Stimulated activated CD8-positive, alpha-beta memory T cell treated with anti-CD3 and anti-CD28 coated beads, Interleukin-7, amount 100 ng/mL, for 48 hours (primary cell): ENCODE results near the gene CACNB2.
"Not testable (repeated sequence)": the region's sequence is repeated elsewhere in the genome, so short reads cannot be mapped to it uniquely, and the experiment has no call there.

Source experiments
- DNase-seq, 2 donors: peaks; one replicate each; pipeline ENCODE4 v3.0.0-alpha.2; 2020; ENCODE audit warnings: low read depth in 1 of 2; ENCODE audit errors: extremely low read depth in 1 of 2

CACNB2 gene

GRCh38 chr10:18554479-18554878 is 414.3 kb downstream of the CACNB2 start:
- DNase-seq, result no peak

GRCh38 chr10:18556522-18557147 is 416.4 kb downstream of the CACNB2 start:
- no peak for DNase-seq

GRCh38 chr10:18557960-18558359 is 417.7 kb downstream of the CACNB2 start:
- DNase-seq, result no peak

- no peak for DNase-seq
Observed at GRCh38 chr10:18561861-18562551, 421.8 kb downstream of the CACNB2 start.

- DNase-seq, result no peak
Observed at GRCh38 chr10:18563003-18563726, 422.9 kb downstream of the CACNB2 start.

GRCh38 chr10:18565006-18565405 is 424.8 kb downstream of the CACNB2 start:
- DNase-seq, result no peak

- no peak for DNase-seq
Observed at GRCh38 chr10:18566177-18566576, 426.0 kb downstream of the CACNB2 start.

- DNase-seq, result no peak
Observed at GRCh38 chr10:18567343-18567856, 427.2 kb downstream of the CACNB2 start.

GRCh38 chr10:18570386-18570785 is 430.2 kb downstream of the CACNB2 start:
- not testable (repeated sequence) for DNase-seq

GRCh38 chr10:18571076-18571475 is 430.9 kb downstream of the CACNB2 start:
- DNase-seq, result no peak

- DNase-seq, result no peak
Observed at GRCh38 chr10:18571780-18572179, 431.6 kb downstream of the CACNB2 start.

- no peak for DNase-seq
Observed at GRCh38 chr10:18572959-18573561, 432.8 kb downstream of the CACNB2 start.

GRCh38 chr10:18576586-18576985 is 436.4 kb downstream of the CACNB2 start:
- DNase-seq, result no peak

- DNase-seq, result no peak
Observed at GRCh38 chr10:18577823-18578685, 437.8 kb downstream of the CACNB2 start.

- DNase-seq, result no peak
Observed at GRCh38 chr10:18582803-18583202, 442.6 kb downstream of the CACNB2 start.

GRCh38 chr10:18583575-18584270 is 443.5 kb downstream of the CACNB2 start:
- DNase-seq, result no peak

GRCh38 chr10:18586637-18587036 is 446.4 kb downstream of the CACNB2 start:
- DNase-seq, result not testable (repeated sequence)

GRCh38 chr10:18591141-18591540 is 450.9 kb downstream of the CACNB2 start:
- not testable (repeated sequence) for DNase-seq
